Esophagus muscularis mucosa (tissue), 4 donors: ENCODE results near the gene DSC2. TPM values are rescaled to one million over a fixed set of nuclear protein-coding genes. Genes with fewer than 3 reads are reported as not detected.

Experiments used
- total RNA-seq, 4 donors: library from RNA; depleted of rRNA; stranded (reverse); fragments of >200 nt; gene quantifications; one replicate each; pipeline versions ENCODE4 v1.1.0 to v1.2.1, GENCODE V29; 2016

DSC2 gene
- total RNA-seq, 4 donors from 2014 or later = 1.9 to 4.6 (median 2.1) TPM

Other genes starting within 250 kb of the DSC2 start
- under 1 TPM in 3 of 4 donors, not detected in 1; under 0.01 to 0.52 (median 0.23) TPM for gene DSC3, start 59.7 kb downstream of the DSC2 start, total RNA-seq
- not detected for gene DSC1, start 60.4 kb upstream of the DSC2 start, total RNA-seq
- gene DSG1, start 215.7 kb upstream of the DSC2 start, total RNA-seq = not detected